H9 (cell line): ENCODE measurements around the gene KIF26A. TPM values are rescaled to one million over a fixed set of nuclear protein-coding genes. Genes with fewer than 3 reads are reported as not detected.
A peak's percentile ranks its signal among the peaks of the same experiment; 100 is the strongest.

Source experiments
- DNase-seq: peaks from one replicate; pipeline ENCODE4 v3.0.0-alpha.2; 2017
- H2AFZ ChIP-seq: one replicate; pipeline ENCODE4 v1.6.1; 2013; ENCODE audit warnings: mild to moderate bottlenecking, low read length, control low read depth, moderate library complexity
- H2AK5ac ChIP-seq: 2 replicates; pipeline ENCODE4 v1.6.1; 2013; ENCODE audit warnings: low read length, control low read depth, mixed read lengths; ENCODE audit not compliant: insufficient read length
- H2BK120ac ChIP-seq: one replicate; pipeline ENCODE4 v1.6.1; 2013; ENCODE audit warnings: low read depth, mild to moderate bottlenecking, low read length, control low read depth, inconsistent platforms; ENCODE audit not compliant: poor library complexity, severe bottlenecking
- H2BK12ac ChIP-seq: 2 replicates; pipeline ENCODE4 v1.6.1; 2013; ENCODE audit warnings: low read length, control low read depth, mixed read lengths, low read depth; ENCODE audit not compliant: insufficient read length
- H2BK15ac ChIP-seq: 2 replicates; pipeline ENCODE4 v1.6.1; 2013; ENCODE audit warnings: low read depth, low read length, control low read depth
- H2BK20ac ChIP-seq: one replicate; pipeline ENCODE4 v1.6.1; 2013; ENCODE audit warnings: low read depth, mild to moderate bottlenecking, low read length, control low read depth, inconsistent platforms; ENCODE audit not compliant: poor library complexity, severe bottlenecking
- H2BK5ac ChIP-seq: 2 replicates; pipeline ENCODE4 v1.6.1; 2013; ENCODE audit warnings: low read length, control low read depth, mixed read lengths; ENCODE audit not compliant: insufficient read length
- H3K14ac ChIP-seq: 2 replicates; pipeline ENCODE4 v1.6.1; 2013; ENCODE audit warnings: low read length, control low read depth; ENCODE audit not compliant: insufficient read depth
- H3K18ac ChIP-seq: 2 replicates; pipeline ENCODE4 v1.6.1; 2013; ENCODE audit warnings: low read depth, mild to moderate bottlenecking, mixed read lengths, low read length, control low read depth; ENCODE audit not compliant: insufficient read length
- H3K23ac ChIP-seq: 2 replicates; pipeline ENCODE4 v1.6.1; 2013; ENCODE audit warnings: low read length, control low read depth, mixed read lengths, low read depth; ENCODE audit not compliant: insufficient read length
- H3K23me2 ChIP-seq: 2 replicates; pipeline ENCODE4 v1.6.1; 2013; ENCODE audit warnings: low read depth, mild to moderate bottlenecking, mixed read lengths, low read length, control low read depth; ENCODE audit not compliant: insufficient read length, poor library complexity, severe bottlenecking
- H3K27ac ChIP-seq: 2 replicates; pipeline ENCODE4 v1.5.1; 2013; ENCODE audit warnings: low read length, control low read depth, mixed read lengths, low read depth; ENCODE audit not compliant: insufficient read length
- H3K27me3 ChIP-seq: 2 replicates; pipeline ENCODE4 v1.6.1; 2013; ENCODE audit warnings: low read length, control low read depth, inconsistent platforms; ENCODE audit not compliant: insufficient read depth
- H3K4ac ChIP-seq: 2 replicates; pipeline ENCODE4 v1.6.1; 2013; ENCODE audit warnings: low read depth, mild to moderate bottlenecking, control low read depth, inconsistent platforms, low read length, moderate library complexity
- H3K4me1 ChIP-seq: 2 replicates; pipeline ENCODE4 v1.6.1; 2013; ENCODE audit warnings: low read length, control low read depth, inconsistent platforms; ENCODE audit not compliant: insufficient read depth
- H3K4me2 ChIP-seq: 2 replicates; pipeline ENCODE4 v1.6.1; 2013; ENCODE audit warnings: low read length, control low read depth, mixed read lengths; ENCODE audit not compliant: insufficient read length, insufficient read depth
- H3K56ac ChIP-seq: 2 replicates; pipeline ENCODE4 v1.6.1; 2013; ENCODE audit warnings: low read depth, mild to moderate bottlenecking, mixed read lengths, low read length, control low read depth; ENCODE audit not compliant: insufficient read length
- H3K79me1 ChIP-seq: 2 replicates; pipeline ENCODE4 v1.6.1; 2013; ENCODE audit warnings: low read depth, mild to moderate bottlenecking, moderate library complexity, low read length, control low read depth, inconsistent platforms; ENCODE audit not compliant: insufficient read depth, poor library complexity, severe bottlenecking
- H3K79me2 ChIP-seq: 2 replicates; pipeline ENCODE4 v1.6.1; 2013; ENCODE audit warnings: low read length, control low read depth, inconsistent platforms; ENCODE audit not compliant: insufficient read depth
- H3K9ac ChIP-seq: 2 replicates; pipeline ENCODE4 v1.6.1; 2013; ENCODE audit warnings: low read length, control low read depth, mixed read lengths; ENCODE audit not compliant: insufficient read length; ENCODE audit errors: extremely low read depth
- H3K9me3 ChIP-seq: one replicate; pipeline ENCODE4 v1.6.1; 2013; ENCODE audit warnings: low read depth, low read length, inconsistent platforms; ENCODE audit not compliant: control insufficient read depth
- H3T11ph ChIP-seq: one replicate; pipeline ENCODE4 v1.6.1; 2013; ENCODE audit warnings: mild to moderate bottlenecking, low read length, control low read depth, inconsistent platforms
- H4K20me1 ChIP-seq: one replicate; pipeline ENCODE4 v1.6.1; 2013; ENCODE audit not compliant: control insufficient read depth, insufficient read length, insufficient read depth
- H4K5ac ChIP-seq: 2 replicates; pipeline ENCODE4 v1.6.1; 2013; ENCODE audit warnings: low read depth, mild to moderate bottlenecking, mixed read lengths, low read length, control low read depth; ENCODE audit not compliant: insufficient read length
- H4K8ac ChIP-seq: replicated peaks from 2 replicates; pipeline ENCODE4 v1.6.1; 2013; ENCODE audit warnings: low read length, control low read depth, mixed read lengths, low read depth; ENCODE audit not compliant: insufficient read length
- H4K91ac ChIP-seq: 2 replicates; pipeline ENCODE4 v1.6.1; 2013; ENCODE audit warnings: low read depth, mild to moderate bottlenecking, moderate library complexity, mixed read lengths, low read length, control low read depth; ENCODE audit not compliant: insufficient read length
- H3K27ac Mint-ChIP-seq, 3 experiments: 2 replicates in 2 of 3; 3 replicates in 1 of 3; pipeline ENCODE4 v1.8.0; 2020 to 2021; ENCODE audit warnings: mixed read lengths in 3 of 3, mild to moderate bottlenecking in 1 of 3, moderate library complexity in 1 of 3
- H3K27me3 Mint-ChIP-seq: 2 replicates; pipeline ENCODE4 v1.8.0; 2021; ENCODE audit warnings: low read depth, mild to moderate bottlenecking, moderate library complexity, mixed read lengths
- H3K36me3 Mint-ChIP-seq, 3 experiments: 2 replicates in 2 of 3; 3 replicates in 1 of 3; pipeline ENCODE4 v1.8.0; 2020 to 2021; ENCODE audit warnings: low read depth in 3 of 3, mixed read lengths in 3 of 3; ENCODE audit not compliant: insufficient read depth in 1 of 3
- H3K4me1 Mint-ChIP-seq, 2 experiments: 2 replicates each; pipeline ENCODE4 v1.8.0; 2020; ENCODE audit warnings: mixed read lengths in 2 of 2
- H3K4me3 Mint-ChIP-seq, 2 experiments: 2 replicates in 1 of 2; 3 replicates in 1 of 2; pipeline ENCODE4 v1.8.0; 2020 to 2021; ENCODE audit warnings: mild to moderate bottlenecking in 2 of 2, mixed read lengths in 2 of 2, moderate library complexity in 1 of 2
- H3K9me3 Mint-ChIP-seq, 2 experiments: 2 replicates in 1 of 2; 3 replicates in 1 of 2; pipeline ENCODE4 v1.8.0; 2020; ENCODE audit warnings: mild to moderate bottlenecking in 2 of 2, mixed read lengths in 2 of 2, moderate library complexity in 1 of 2
- WGBS: extraction: QIAGEN DNeasy Blood & Tissue Kit; methylation state at CpG from one replicate; pipeline ENCODE4 v1.1.7; 2013; ENCODE audit warnings: missing lambda C conversion rate, low lambda C conversion rate, mixed read lengths; ENCODE audit not compliant: insufficient read length; ENCODE audit errors: extremely low coverage; 5-methylcytosine and 5-hydroxymethylcytosine counted together
- total RNA-seq: library from RNA; stranded (reverse); gene quantifications from 2 replicates; pipeline ENCODE4 v1.2.1, GENCODE V29; 2021
- TF ChIP-seq, protein P1 (sequence below): fragments of 200-600 bp; sonication (generic); conservative IDR thresholded peaks from 3 replicates; pipeline ENCODE4 v1.8.0; 2021; ENCODE audit warnings: antibody characterized with exemption, mild to moderate bottlenecking

The KIF26A gene
- total RNA-seq, 1 experiment from 2014 or later, result 44.2 TPM

- no CpG with 5 or more reads among the region's 15 CpGs for WGBS
- no peaks in the 10 kb centered on the region for H3K23me2 ChIP-seq
- no peak overlapping the region for H3K4me2 ChIP-seq
- DNase-seq, result no peak
- H4K20me1 ChIP-seq, result no peaks in the 10 kb centered on the region
- TF ChIP-seq, protein P1, sequence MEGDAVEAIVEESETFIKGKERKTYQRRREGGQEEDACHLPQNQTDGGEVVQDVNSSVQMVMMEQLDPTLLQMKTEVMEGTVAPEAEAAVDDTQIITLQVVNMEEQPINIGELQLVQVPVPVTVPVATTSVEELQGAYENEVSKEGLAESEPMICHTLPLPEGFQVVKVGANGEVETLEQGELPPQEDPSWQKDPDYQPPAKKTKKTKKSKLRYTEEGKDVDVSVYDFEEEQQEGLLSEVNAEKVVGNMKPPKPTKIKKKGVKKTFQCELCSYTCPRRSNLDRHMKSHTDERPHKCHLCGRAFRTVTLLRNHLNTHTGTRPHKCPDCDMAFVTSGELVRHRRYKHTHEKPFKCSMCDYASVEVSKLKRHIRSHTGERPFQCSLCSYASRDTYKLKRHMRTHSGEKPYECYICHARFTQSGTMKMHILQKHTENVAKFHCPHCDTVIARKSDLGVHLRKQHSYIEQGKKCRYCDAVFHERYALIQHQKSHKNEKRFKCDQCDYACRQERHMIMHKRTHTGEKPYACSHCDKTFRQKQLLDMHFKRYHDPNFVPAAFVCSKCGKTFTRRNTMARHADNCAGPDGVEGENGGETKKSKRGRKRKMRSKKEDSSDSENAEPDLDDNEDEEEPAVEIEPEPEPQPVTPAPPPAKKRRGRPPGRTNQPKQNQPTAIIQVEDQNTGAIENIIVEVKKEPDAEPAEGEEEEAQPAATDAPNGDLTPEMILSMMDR, result no peak
- no peak overlapping the region for H2AFZ ChIP-seq
- no peak overlapping the region for H3K14ac ChIP-seq
- Mint-ChIP-seq H3K36me3 (peaks cover 5 to 11% (median 5%) of the 10 kb centered on the region in 3 experiments; a peak in 6 of 7 replicates), H3K27me3 (no peaks in the 10 kb centered on the region), H3K27ac (peak overlapping the region in 1 of 3 experiments; percentile 25; a peak in 1 of 7 replicates), H3K9me3 (no peaks in the 10 kb centered on the region), H3K4me1 (peaks cover 9 to 14% of the 10 kb centered on the region in 2 experiments), H3K4me3 (no peak overlapping the region)
- H2BK15ac ChIP-seq, result no peak overlapping the region
- H3K79me1 ChIP-seq, result no peaks in the 10 kb centered on the region
- H4K5ac ChIP-seq, result no peak overlapping the region
- no peak overlapping the region for H3T11ph ChIP-seq
- no peaks in the 10 kb centered on the region for H3K4me1 ChIP-seq
- no peak overlapping the region for H4K8ac ChIP-seq
- no peak overlapping the region for H3K27ac ChIP-seq
- no peak overlapping the region for H2BK12ac ChIP-seq
- H3K9ac ChIP-seq, result no peak overlapping the region
- no peaks in the 10 kb centered on the region for H3K9me3 ChIP-seq
- H2BK5ac ChIP-seq, result no peak overlapping the region
- H3K23ac ChIP-seq, result no peak overlapping the region
- no peak overlapping the region for H2BK120ac ChIP-seq
- H3K79me2 ChIP-seq, result no peaks in the 10 kb centered on the region; the same call in 1 of the 2 replicates
- no peak overlapping the region for H2AK5ac ChIP-seq
- H3K4ac ChIP-seq, result no peak overlapping the region
- H4K91ac ChIP-seq, result no peak overlapping the region
- no peak overlapping the region for H2BK20ac ChIP-seq
- H3K18ac ChIP-seq, result no peak overlapping the region
- H3K56ac ChIP-seq, result no peak overlapping the region
- no peaks in the 10 kb centered on the region for H3K27me3 ChIP-seq
Observed at GRCh38 chr14:104154246-104154645, 15.9 kb downstream of the KIF26A start.
